Measurements from ENCODE around the gene CES2. TPM values are rescaled to one million over a fixed set of nuclear protein-coding genes. Genes with fewer than 3 reads are reported as not detected.

The CES2 gene
- total and polyA plus RNA-seq, 10 of the 15 experiments (the other 5 are each of a cell fraction or from before 2014, with no cell fraction given), result 1.6 to 33.7 (median 21.0) TPM

- ChIA-PET POLR2A (no interaction called here), CTCF (interaction anchor here (1.3 to 1.7 kb wide), 2 partner anchors 11 to 12 kb away, joined by 3 to 5 read pairs; partner anchors contain the start of gene CDH16), SMC1A (ENCODE audit: uncharacterized antibody, unreplicated experiment) (interaction anchor here (0.7 to 0.9 kb wide), 3 partner anchors 8 to 15 kb away, joined by 3 read pairs; no protein-coding TSS in a partner anchor), RAD21 (ENCODE audit: unreplicated experiment) (no interaction called here)
- Histone ChIP-seq H3K9me3 (replicated peaks; ENCODE audit: control insufficient read depth, insufficient read depth, low read length) (no peaks in the 10 kb centered on the region), H3K4me3 (no peak overlapping the region), H3K4me2 (ENCODE audit: control insufficient read depth, insufficient read depth) (no peak overlapping the region), H3K79me2 (ENCODE audit: control insufficient read depth, insufficient read depth, low read length) (no peaks in the 10 kb centered on the region), H3K27me3 (replicated peaks in 1 of 2; ENCODE audit: control insufficient read depth in 2 of 2, insufficient read depth in 2 of 2, low read length in 1 of 2) (no peaks in the 10 kb centered on the region; a peak in 1 of 4 replicates), H3K36me3 (ENCODE audit: control insufficient read depth in 2 of 2, insufficient read depth in 2 of 2, low read length in 1 of 2) (no peaks in the 10 kb centered on the region), H3K27ac (ENCODE audit: control insufficient read depth, insufficient read depth) (no peak overlapping the region), H3K9ac (ENCODE audit: control insufficient read depth, insufficient read depth, low read length) (no peak overlapping the region), H2AFZ (ENCODE audit: control insufficient read depth, low read depth, low read length) (no peak overlapping the region), H4K20me1 (ENCODE audit: control insufficient read depth, insufficient read depth) (no peaks in the 10 kb centered on the region), H3K4me1 (ENCODE audit: control insufficient read depth, insufficient read depth, low read length) (peaks cover 4% of the 10 kb centered on the region; the same call in 1 of the 2 replicates)
- 23% methylated on average over 7 of the region's 7 CpGs for WGBS (ENCODE audit: insufficient coverage, insufficient replicate concordance, low lambda C conversion rate, missing lambda C conversion rate)
- in situ Hi-C loops (cut with MboI), result no loop called here
- DNase-seq (ENCODE audit: low read depth, low spot score) (no peak), ATAC-seq (no peak), FAIRE-seq (no peak)
- no peak for TF ChIP-seq ZNF384 (IDR thresholded peaks at IDR 0.05; ENCODE audit: borderline replicate concordance, low read depth, low read length)
- no peak for TF ChIP-seq NFYA (IDR thresholded peaks at IDR 0.05; ENCODE audit: borderline replicate concordance, low read depth, low read length)
- TF ChIP-seq RELB (IDR thresholded peaks at IDR 0.05; ENCODE audit: low read depth), result no peak
- TF ChIP-seq PBX3 (IDR thresholded peaks at IDR 0.05; ENCODE audit: insufficient replicate concordance, low read depth, low read length), result no peak
- no peak for TF ChIP-seq ZNF274 (IDR thresholded peaks at IDR 0.05; ENCODE audit: insufficient read depth, insufficient read length)
- TF ChIP-seq SPI1 (IDR thresholded peaks at IDR 0.05; ENCODE audit: borderline replicate concordance, insufficient read depth, low read depth, low read length), result no peak
- TF ChIP-seq POU2F2 (IDR thresholded peaks at IDR 0.05; ENCODE audit: borderline replicate concordance, low read depth, low read length), result no peak
- TF ChIP-seq CHD1 (IDR thresholded peaks at IDR 0.05; ENCODE audit: low read depth, low read length), result no peak
- TF ChIP-seq NRF1 (conservative IDR thresholded peaks at IDR 0.05; ENCODE audit: low read depth, low read length), result no peak
- TF ChIP-seq GATAD2B (conservative IDR thresholded peaks at IDR 0.05; ENCODE audit: low read depth), result no peak
- no peak for TF ChIP-seq JUNB (IDR thresholded peaks at IDR 0.05)
- TF ChIP-seq GABPA (IDR thresholded peaks at IDR 0.05; ENCODE audit: low read depth), result no peak
- TF ChIP-seq, protein P1, sequence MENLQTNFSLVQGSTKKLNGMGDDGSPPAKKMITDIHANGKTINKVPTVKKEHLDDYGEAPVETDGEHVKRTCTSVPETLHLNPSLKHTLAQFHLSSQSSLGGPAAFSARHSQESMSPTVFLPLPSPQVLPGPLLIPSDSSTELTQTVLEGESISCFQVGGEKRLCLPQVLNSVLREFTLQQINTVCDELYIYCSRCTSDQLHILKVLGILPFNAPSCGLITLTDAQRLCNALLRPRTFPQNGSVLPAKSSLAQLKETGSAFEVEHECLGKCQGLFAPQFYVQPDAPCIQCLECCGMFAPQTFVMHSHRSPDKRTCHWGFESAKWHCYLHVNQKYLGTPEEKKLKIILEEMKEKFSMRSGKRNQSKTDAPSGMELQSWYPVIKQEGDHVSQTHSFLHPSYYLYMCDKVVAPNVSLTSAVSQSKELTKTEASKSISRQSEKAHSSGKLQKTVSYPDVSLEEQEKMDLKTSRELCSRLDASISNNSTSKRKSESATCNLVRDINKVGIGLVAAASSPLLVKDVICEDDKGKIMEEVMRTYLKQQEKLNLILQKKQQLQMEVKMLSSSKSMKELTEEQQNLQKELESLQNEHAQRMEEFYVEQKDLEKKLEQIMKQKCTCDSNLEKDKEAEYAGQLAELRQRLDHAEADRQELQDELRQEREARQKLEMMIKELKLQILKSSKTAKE (IDR thresholded peaks at IDR 0.05; ENCODE audit: low read depth, poor library complexity, severe bottlenecking), result no peak
- no peak for TF ChIP-seq STAT1 (conservative IDR thresholded peaks at IDR 0.05)
- no peak for TF ChIP-seq SIN3A (IDR thresholded peaks at IDR 0.05; ENCODE audit: low read depth, low read length)
- no peak for TF ChIP-seq FOXM1 (IDR thresholded peaks at IDR 0.05; ENCODE audit: low read depth, low read length)
- TF ChIP-seq RAD51 (IDR thresholded peaks at IDR 0.05), result no peak
- no TSS peak for BruUV-seq (replicated peaks)
- intact Hi-C loops (cut with micrococcal nuclease; ENCODE audit: unreplicated experiment), result no loop called here
Observed at GRCh38 chr16:66906916-66907836, 28.1 kb upstream of the CES2 start.
